PC-3 (cell line): ENCODE data around the gene C11orf54. TPM values are rescaled to one million over a fixed set of nuclear protein-coding genes. Genes with fewer than 3 reads are reported as not detected.

Experiments
- ATAC-seq: fragments of 200-7000 bp; cut with Tn5 transposase; 2 replicates; pipeline ENCODE4 v1.9.1; 2020; ENCODE audit warnings: mild to moderate bottlenecking, moderate library complexity
- BruUV-seq: library from RNA; stranded (reverse); fragments of 400-500 nt; replicated peaks from 2 replicates; lab custom pipeline; 2021; lab: Mats Ljungman, UMichigan
- CTCF ChIA-PET: fragments of 300-600 bp; sonication (Branson Sonifier 250); formaldehyde crosslinking; loops from one replicate; lab custom pipeline; 2022; ENCODE audit warnings: antibody characterized with exemption; lab: Charles Lee
- POLR2A ChIA-PET: fragments of 300-600 bp; sonication (Branson Sonifier 250); formaldehyde crosslinking; loops from one replicate; lab custom pipeline; 2022; ENCODE audit warnings: antibody characterized with exemption; ENCODE audit not compliant: unreplicated experiment; lab: Charles Lee
- DNase-seq: peaks from one replicate; pipeline ENCODE4 v3.0.0-alpha.2; 2015
- H2AFZ ChIP-seq: fragments of 300-600 bp; sonication (generic); 2 replicates; pipeline ENCODE4 v1.6.0; 2016; ENCODE audit warnings: antibody characterized with exemption, low read length
- H3F3A ChIP-seq: fragments of 300-600 bp; sonication (generic); one replicate; pipeline ENCODE4 v1.6.0; 2017; ENCODE audit warnings: antibody characterized with exemption, low read length, control low read depth, mild to moderate bottlenecking; ENCODE audit not compliant: unreplicated experiment
- H3K27ac ChIP-seq: fragments of 300-600 bp; sonication (generic); 2 replicates; pipeline ENCODE4 v1.5.1; 2016; ENCODE audit warnings: mild to moderate bottlenecking, low read length
- H3K27me3 ChIP-seq: fragments of 300-600 bp; sonication (generic); 2 replicates; pipeline ENCODE4 v1.6.1; 2016; ENCODE audit warnings: low read length, mixed read lengths
- H3K36me3 ChIP-seq: fragments of 300-600 bp; sonication (generic); 2 replicates; pipeline ENCODE4 v1.6.1; 2016; ENCODE audit warnings: low read depth, mixed run types, low read length, mixed read lengths
- H3K4me1 ChIP-seq: fragments of 300-600 bp; sonication (generic); 2 replicates; pipeline ENCODE4 v1.5.1; 2016; ENCODE audit warnings: low read length; ENCODE audit not compliant: insufficient read depth
- H3K4me2 ChIP-seq: fragments of 300-600 bp; sonication (generic); 2 replicates; pipeline ENCODE4 v1.6.0; 2016; ENCODE audit warnings: low read length
- H3K4me3 ChIP-seq: fragments of 300-600 bp; sonication (generic); 2 replicates; pipeline ENCODE4 v1.5.1; 2016; ENCODE audit warnings: mild to moderate bottlenecking, low read length, mixed read lengths
- H3K79me2 ChIP-seq: fragments of 300-600 bp; sonication (generic); 2 replicates; pipeline ENCODE4 v1.6.1; 2017; ENCODE audit warnings: low read length, mixed read lengths
- H3K9ac ChIP-seq: fragments of 300-600 bp; sonication (generic); 2 replicates; pipeline ENCODE4 v1.6.0; 2016; ENCODE audit warnings: mild to moderate bottlenecking, low read length
- H3K9me2 ChIP-seq: fragments of 300-600 bp; sonication (generic); replicated peaks from 2 replicates; pipeline ENCODE4 v1.6.1; 2016; ENCODE audit warnings: mixed run types, low read length, mixed read lengths
- H3K9me3 ChIP-seq: fragments of 300-600 bp; sonication (generic); 2 replicates; pipeline ENCODE4 v1.6.1; 2016; ENCODE audit warnings: low read length, mixed read lengths
- H4K20me1 ChIP-seq: fragments of 300-600 bp; sonication (generic); 2 replicates; pipeline ENCODE4 v1.6.1; 2016; ENCODE audit warnings: low read length, mixed read lengths
- EZH2 ChIP-seq: fragments of 300-600 bp; sonication (generic); IDR thresholded peaks from one replicate; pipeline ENCODE4 v1.6.1; 2017; ENCODE audit warnings: antibody characterized with exemption, mild to moderate bottlenecking, low read length; ENCODE audit not compliant: unreplicated experiment
- EZH2phosphoT487 ChIP-seq: fragments of 300-600 bp; sonication (generic); IDR thresholded peaks from 2 replicates; pipeline ENCODE4 v1.6.1; 2018; ENCODE audit warnings: mild to moderate bottlenecking, antibody characterized with exemption, low read length, borderline replicate concordance
- intact Hi-C: fragments of 100-400 bp; cut with micrococcal nuclease; formaldehyde crosslinking; loops from 2 replicates; pipeline ENCODE4 v1.9.0; 2023
- total RNA-seq: library from RNA; depleted of rRNA; stranded (reverse); fragments of >200 nt; gene quantifications from 2 replicates; pipeline ENCODE4 v1.2.3, GENCODE V29; 2014
- TF ChIP-seq, protein P1 (sequence below): fragments of 300-600 bp; sonication (generic); conservative IDR thresholded peaks from 2 replicates; pipeline ENCODE4 v1.5.1; 2017; ENCODE audit warnings: antibody characterized with exemption, low read depth, mild to moderate bottlenecking, low read length

Gene C11orf54
- total RNA-seq, 1 experiment from 2014 or later = 24.3 TPM

DNA sequence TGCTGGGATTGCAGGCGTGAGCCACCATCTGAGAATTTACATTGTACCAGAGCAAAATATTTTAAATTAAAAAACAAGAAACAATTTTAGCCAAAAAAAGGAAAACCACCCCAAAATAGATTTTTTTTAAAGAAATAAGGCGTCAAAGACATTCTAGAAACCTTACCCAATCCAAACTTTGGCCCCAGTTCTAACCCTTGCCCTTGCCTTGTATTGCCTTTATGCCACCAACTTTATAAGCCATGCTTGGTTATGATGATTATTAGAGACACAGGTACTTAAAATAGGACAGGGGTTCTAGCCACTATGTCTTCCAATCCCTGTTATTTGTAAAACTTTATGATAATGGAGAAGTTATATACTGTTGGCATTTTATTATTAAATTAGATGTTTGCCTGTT, 11.8 kb downstream of the C11orf54 start:
- Histone ChIP-seq H3K9me3 (no peaks in the 10 kb centered on the region), H3K4me1 (no peaks in the 10 kb centered on the region), H3F3A (no peaks in the 10 kb centered on the region), H3K9me2 (no peaks in the 10 kb centered on the region), H3K27ac (no peak overlapping the region), H3K4me3 (no peak overlapping the region), H3K9ac (no peak overlapping the region), H4K20me1 (no peaks in the 10 kb centered on the region), H3K36me3 (no peaks in the 10 kb centered on the region; the same call in 1 of the 2 replicates), H3K27me3 (no peaks in the 10 kb centered on the region), H2AFZ (no peak overlapping the region), H3K4me2 (no peak overlapping the region), H3K79me2 (no peaks in the 10 kb centered on the region)
- BruUV-seq = no TSS peak
- ChIA-PET POLR2A (no interaction called here), CTCF (no interaction called here)
- no peak for ATAC-seq
- TF ChIP-seq, protein P1, sequence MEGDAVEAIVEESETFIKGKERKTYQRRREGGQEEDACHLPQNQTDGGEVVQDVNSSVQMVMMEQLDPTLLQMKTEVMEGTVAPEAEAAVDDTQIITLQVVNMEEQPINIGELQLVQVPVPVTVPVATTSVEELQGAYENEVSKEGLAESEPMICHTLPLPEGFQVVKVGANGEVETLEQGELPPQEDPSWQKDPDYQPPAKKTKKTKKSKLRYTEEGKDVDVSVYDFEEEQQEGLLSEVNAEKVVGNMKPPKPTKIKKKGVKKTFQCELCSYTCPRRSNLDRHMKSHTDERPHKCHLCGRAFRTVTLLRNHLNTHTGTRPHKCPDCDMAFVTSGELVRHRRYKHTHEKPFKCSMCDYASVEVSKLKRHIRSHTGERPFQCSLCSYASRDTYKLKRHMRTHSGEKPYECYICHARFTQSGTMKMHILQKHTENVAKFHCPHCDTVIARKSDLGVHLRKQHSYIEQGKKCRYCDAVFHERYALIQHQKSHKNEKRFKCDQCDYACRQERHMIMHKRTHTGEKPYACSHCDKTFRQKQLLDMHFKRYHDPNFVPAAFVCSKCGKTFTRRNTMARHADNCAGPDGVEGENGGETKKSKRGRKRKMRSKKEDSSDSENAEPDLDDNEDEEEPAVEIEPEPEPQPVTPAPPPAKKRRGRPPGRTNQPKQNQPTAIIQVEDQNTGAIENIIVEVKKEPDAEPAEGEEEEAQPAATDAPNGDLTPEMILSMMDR = no peak
- no peak for TF ChIP-seq EZH2
- intact Hi-C loops = no loop called here
- no peak for DNase-seq

DNA sequence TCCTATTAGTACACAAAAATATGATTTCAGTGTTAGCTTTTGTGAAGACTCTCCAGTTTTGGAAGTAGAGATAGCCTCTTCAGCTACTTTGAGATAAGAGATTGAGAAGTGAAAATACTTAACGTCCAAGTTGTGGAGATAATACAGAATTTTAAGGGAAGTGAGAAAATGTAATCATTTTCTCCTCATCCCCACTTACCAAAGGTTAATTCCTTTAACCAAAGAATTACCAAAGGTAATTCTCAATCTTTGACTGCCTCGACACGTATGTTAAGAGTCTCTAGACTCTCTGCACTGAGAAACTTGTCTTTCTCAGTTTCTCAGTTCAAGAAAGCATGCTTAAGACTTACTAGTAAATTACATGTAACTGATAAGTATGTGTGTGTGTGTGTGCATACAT, 15.3 kb downstream of the C11orf54 start:
- no peak overlapping the region for H3K9ac ChIP-seq
- no peak overlapping the region for H2AFZ ChIP-seq
- no peaks in the 10 kb centered on the region for H4K20me1 ChIP-seq
- no peaks in the 10 kb centered on the region for H3K27me3 ChIP-seq
- peaks cover 8% of the 10 kb centered on the region; the same call in 1 of the 2 replicates for H3K36me3 ChIP-seq
- ChIA-PET CTCF (no interaction called here), POLR2A (no interaction called here)
- no peak for ATAC-seq
- TF ChIP-seq EZH2 (no peak), EZH2phosphoT487 (no peak)
- TF ChIP-seq, protein P1 = no peak
- no TSS peak for BruUV-seq
- DNase-seq = no peak
- no peak overlapping the region for H3K27ac ChIP-seq
- H3K9me2 ChIP-seq = no peaks in the 10 kb centered on the region
- H3K4me3 ChIP-seq = no peak overlapping the region
- intact Hi-C loops = no loop called here
- H3K4me1 ChIP-seq = no peaks in the 10 kb centered on the region
- H3F3A ChIP-seq = no peaks in the 10 kb centered on the region
- H3K4me2 ChIP-seq = no peak overlapping the region
- H3K9me3 ChIP-seq = no peaks in the 10 kb centered on the region
- H3K79me2 ChIP-seq = no peaks in the 10 kb centered on the region

DNA sequence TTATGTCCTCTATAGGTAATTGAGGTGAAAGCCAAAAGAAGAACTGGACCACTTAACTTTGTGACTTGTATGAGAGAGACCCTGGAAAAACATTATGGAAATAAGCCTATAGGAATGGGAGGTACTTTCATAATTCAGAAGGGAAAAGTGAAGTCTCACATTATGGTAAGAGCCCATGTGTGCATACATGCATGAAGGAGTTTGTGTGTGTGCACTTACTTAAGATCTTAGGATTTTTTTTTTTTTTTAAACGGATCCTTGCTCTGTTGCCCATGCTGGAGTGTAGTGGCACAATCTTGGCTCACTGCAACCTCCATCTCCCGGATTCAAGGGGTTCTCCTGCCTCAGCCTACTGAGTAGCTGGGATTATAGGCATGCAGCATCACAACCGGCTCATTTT, 15.8 kb downstream of the C11orf54 start:
- H3K36me3 ChIP-seq = peaks cover 8% of the 10 kb centered on the region; the same call in 1 of the 2 replicates
- no peak overlapping the region for H2AFZ ChIP-seq
- no peak overlapping the region for H3K4me3 ChIP-seq
- H3K4me1 ChIP-seq = no peaks in the 10 kb centered on the region
- no peaks in the 10 kb centered on the region for H3K27me3 ChIP-seq
- H3K9me2 ChIP-seq = no peaks in the 10 kb centered on the region
- CTCF ChIA-PET = no interaction called here
- intact Hi-C loops = no loop called here
- H3K79me2 ChIP-seq = no peaks in the 10 kb centered on the region
- ATAC-seq (no peak), DNase-seq (no peak)
- POLR2A ChIA-PET = no interaction called here
- no peaks in the 10 kb centered on the region for H4K20me1 ChIP-seq
- no peaks in the 10 kb centered on the region for H3K9me3 ChIP-seq
- H3K9ac ChIP-seq = no peak overlapping the region
- TF ChIP-seq EZH2 = no peak
- no peak for TF ChIP-seq EZH2phosphoT487
- TF ChIP-seq, protein P1 = no peak
- no peak overlapping the region for H3K27ac ChIP-seq
- no TSS peak for BruUV-seq
- H3K4me2 ChIP-seq = no peak overlapping the region
- no peaks in the 10 kb centered on the region for H3F3A ChIP-seq
